Amniotic stem cell (primary cell): Measurements from ENCODE around the gene TAF15.

Experiments used
- DNase-seq: peaks from one replicate; lab custom pipeline; 2025; lab: John Stamatoyannopoulos, UW

Gene TAF15

DNA sequence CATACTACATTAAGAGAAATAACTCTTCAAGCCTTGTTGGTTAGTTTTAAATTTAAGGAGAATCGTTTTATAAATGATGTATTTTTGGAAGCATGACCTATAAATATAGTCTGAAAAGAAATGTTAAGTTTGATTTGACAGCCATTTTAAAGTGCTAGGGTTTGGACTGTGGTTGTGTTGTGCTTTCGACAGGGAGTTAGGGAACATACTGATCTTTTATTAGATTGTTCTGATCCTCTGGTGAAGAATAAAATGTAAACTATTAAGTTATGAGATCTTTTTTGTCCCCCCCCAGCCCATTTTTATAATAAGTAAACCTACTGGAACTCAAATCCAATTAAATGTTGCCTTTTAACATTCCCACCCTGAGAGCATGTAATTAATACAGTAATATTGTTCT is 12.0 kb downstream of the TAF15 start:
- no peak for DNase-seq

DNA sequence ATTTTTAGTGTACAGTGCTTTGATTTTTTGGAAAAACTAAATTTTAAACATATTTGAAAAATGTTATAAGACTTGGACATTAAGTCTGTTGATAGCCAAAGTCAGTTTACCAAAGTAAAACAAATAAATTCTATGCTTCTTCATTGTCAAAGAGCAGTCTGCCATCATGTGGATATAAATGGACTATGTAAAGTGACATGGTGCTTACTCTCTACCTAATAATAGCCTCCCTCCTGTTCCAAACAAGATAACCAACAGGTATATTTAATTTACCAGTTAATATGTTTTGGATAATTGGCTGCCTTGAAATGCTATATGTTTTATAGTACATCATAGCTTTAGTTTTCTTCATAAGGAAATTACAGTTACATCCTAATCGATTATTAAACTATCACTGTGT is 15.9 kb downstream of the TAF15 start:
- no peak for DNase-seq

DNA sequence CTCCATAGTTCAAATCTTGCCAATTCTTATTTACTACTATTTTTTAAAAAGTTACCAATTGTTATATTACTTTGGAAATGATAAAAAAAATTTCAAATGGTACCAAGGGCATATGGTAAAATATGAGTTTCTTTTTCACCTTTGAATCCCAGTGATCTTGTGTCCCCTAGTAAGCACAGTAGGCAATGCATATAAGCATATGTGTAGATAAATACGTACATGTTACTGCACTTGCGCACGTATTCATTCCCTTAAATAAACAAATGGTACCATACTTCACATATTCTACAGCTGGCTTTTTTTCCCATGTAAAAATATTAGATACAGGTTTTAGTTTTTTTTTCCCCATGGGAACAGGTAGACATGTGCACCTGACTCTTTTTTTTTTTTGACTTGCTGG is 31.8 kb downstream of the TAF15 start:
- DNase-seq, result no peak

DNA sequence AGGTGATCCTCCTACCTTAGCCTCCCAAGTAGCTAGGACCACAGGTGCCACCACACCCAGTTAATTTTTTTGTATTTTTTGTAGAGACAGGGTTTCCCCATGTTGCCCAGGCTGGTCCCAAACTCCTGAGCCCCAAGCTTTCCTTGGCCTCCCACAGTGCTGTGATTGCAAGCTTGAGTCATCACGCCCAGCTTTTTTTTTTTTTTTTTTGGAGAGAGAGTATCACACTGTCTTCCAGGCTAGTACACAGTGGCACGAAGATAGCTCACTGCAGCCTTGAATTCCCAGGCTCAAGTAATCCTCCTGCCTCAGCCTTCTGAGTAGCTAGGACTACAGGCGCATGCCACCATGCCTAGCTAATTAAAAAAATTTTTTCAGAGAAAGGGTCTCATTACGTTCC is 32.2 kb downstream of the TAF15 start:
- DNase-seq, result no peak

DNA sequence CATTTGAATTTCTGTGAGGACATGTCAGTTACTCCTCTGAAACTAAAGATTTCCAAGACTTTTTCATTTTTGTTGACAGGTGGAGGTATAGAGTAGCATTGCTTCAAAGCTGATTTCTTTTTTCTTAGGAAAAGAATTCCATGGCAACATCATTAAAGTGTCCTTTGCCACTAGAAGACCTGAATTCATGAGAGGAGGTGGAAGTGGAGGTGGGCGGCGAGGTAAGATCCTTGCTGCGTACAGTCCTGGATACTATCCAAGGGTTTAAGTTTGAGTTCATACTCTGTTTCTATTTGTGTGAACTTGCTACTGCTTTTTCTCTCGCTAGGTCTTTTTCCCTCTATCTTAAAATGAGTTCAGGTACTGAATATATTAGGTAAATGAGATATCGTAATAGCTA is 33.0 kb downstream of the TAF15 start:
- no peak for DNase-seq

- DNase-seq, result no peak
Measured at GRCh38 chr17:35843698-35844097, 34.4 kb downstream of the TAF15 start.

- DNase-seq, result no peak
Measured at GRCh38 chr17:35844547-35844946, 35.3 kb downstream of the TAF15 start.

DNA sequence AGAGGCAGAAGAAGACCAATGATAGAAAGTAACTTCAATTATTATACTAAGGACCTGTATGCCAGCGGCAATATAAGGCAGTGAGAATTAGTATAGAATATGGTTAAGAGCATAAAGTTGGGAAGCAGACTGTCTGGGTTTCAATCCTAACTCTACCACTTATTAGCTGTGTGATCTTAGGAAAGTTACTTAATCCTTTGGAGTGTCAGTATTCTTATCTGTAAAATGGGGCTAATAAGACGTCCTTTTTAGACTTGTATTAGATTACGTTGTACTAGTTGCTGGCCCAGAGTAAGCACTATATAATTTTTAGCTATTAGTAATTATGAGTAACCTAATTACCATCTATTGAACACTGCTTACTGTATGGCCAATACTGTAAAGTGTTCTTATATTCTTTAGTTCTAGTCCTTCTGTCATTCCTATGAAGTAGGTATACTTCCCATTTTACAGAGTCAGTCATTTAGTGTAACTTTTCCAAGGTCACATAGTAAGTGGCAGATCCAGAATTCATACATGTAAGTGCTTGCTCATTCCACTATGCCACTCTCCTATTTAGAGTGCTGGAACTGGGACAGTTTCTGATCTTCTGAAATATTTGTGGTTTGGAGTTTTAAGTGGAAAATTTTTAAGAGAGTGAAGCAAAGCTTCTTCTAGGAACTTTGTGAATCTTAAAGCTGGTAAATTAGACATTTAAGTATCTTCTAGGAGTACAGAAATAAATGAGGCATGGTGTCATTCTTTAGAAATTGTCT is 36.9 kb downstream of the TAF15 start:
- DNase-seq, result no peak

DNA sequence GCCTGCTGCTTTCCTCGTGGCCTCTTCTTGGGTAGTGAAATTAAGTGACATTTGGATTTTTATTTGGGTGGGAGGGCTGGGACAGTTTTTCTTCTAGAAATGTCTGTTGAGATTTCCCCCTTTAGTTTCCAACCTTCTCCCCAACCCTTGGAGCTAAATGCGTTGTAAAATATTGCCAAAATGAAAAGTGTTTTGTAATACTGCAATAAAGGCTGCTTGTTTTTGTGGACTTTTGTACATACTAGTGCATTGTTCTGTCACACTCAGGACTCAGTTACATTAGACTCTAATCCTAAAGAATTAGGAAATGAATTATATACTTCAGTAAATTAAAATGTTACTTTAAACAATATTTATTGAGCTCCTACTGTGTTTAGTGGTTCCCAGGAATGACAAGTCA is 37.7 kb downstream of the TAF15 start:
- no peak for DNase-seq

GRCh38 chr17:35847633-35848373 is 38.5 kb downstream of the TAF15 start:
- no peak for DNase-seq

- no peak for DNase-seq
Measured at GRCh38 chr17:35849469-35850348, 40.4 kb downstream of the TAF15 start.

DNA sequence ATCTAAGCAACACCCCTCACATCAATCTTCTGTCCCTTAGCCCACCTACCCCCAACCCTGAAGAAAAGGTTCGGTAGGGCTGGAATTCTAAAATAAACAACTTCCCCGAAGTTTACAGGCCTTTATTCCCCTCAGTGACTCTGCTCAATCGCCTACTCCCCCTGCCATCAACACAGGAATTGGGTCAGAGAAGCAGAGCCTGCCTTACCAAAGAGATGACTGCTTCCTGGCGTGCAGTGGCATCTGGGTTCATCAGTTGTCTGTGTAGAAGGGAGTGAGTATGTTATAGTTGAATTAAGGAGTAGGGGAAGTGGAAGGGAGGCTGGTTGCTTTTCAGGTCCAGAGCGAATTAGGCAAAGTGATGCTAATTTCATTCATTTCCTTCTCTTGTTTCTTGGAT is 46.7 kb downstream of the TAF15 start:
- DNase-seq, result no peak

GRCh38 chr17:35856603-35857002 is 47.3 kb downstream of the TAF15 start:
- no peak for DNase-seq

DNA sequence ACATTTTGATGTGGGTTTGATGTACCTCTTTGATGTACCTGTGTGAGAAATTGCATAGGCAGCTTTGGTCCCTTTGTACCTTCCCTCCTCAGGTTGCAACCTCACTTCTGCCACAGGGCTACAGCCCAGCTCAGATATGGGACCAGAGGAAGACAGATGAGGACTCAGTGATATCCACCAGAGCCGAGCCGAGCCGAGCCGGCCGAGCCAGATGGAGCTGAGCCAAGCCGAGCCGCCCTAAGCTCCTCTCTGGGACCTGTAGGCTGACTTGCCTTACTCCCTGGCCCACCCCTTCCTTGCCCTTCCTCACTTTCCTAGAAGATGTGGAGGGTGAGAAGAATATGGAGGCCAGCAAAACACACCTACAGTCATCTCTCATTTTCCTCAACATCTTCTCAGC is 55.6 kb downstream of the TAF15 start:
- DNase-seq, result no peak

GRCh38 chr17:35865412-35866340 is 56.4 kb downstream of the TAF15 start:
- no peak for DNase-seq

GRCh38 chr17:35866341-35866950 is 57.2 kb downstream of the TAF15 start:
- no peak for DNase-seq

DNA sequence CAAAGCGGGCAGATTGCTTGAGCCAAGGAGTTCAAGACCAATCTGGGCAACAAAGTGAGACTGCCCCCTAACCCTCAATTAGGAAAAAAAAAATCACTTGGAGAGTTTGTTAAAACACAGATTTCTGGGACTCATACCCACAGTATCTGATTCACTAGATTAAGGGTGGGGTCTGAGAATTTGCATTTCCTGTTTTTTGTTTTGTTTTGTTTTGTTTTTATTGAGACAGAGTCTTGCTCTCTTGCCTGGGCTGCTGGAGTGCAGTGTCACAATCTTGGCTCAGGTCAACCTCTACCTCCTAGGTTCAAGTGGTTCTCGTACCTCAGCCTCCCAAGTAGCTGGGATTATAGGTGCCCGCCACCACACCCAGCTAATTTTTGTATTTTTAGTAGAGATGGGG is 58.3 kb downstream of the TAF15 start:
- DNase-seq, result no peak

DNA sequence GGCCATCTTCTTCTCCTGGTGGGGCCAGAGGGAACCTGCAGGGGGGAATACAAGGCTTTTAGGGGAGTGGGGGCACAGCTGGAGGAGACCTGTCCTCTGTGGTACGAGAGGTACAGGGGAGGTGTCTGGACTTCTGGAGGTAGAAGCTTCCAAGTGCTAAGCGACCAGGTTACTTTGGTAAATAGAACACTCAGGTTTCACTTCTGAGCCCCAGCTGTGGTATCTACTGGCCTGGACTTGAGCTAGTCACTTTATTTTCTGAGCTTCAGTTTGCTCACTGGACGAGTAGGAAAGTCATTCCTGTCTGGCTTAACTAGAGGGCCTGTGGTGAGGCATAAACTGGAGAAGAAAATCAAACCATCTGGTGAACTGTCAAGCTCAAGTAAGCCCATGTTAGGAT is 59.5 kb downstream of the TAF15 start, which contains the start of gene HEATR9:
HEATR9 (minus strand) TSS at position 155 of the 400 bp plus-strand sequence; CDS start at position 6, 149 bp downstream.
- DNase-seq, result no peak

DNA sequence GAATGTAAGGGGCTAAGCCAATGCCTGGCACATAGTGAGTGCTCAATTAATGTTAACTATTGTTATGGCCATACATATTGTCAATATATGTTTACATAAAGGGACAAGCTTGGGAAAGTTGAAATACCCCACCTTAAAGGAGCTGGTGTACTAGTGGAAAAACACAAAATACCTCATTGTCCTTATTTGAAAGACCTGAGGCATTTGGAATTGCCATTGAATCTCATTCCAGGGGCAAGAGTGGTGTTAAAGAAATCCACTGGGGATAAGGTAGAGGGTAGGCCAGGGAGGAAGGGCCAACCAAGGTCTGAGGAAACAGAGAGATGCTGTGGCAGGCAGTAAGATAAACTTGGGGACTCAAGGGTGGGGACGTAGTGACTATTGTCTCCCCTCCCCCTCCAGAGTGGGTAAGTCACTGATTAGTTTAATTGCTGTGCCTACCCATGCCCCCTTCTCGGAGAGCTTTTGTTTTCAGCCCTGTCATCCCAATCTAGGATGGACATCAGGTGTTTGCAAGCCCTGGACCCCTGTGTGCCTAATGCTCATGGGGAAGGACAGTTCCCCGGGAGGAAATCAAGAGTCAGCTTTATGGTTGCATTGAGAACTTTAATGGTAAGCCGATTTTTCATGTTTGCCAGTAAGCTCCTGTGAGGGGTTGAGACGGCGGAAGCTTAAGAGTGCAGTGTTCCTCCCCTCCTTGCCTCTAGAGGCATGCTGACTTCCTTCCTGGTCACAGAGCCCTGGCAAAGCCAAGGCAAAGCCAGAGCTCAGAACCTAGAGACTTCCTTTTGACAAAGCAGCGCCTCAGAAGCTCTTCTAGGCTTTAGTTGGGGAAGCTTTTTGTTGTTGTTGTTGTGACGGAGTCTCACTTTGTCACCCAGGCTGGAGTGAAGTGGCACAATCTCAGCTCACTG is 61.9 kb downstream of the TAF15 start:
- no peak for DNase-seq
